BE2C (cell line): ENCODE data around the gene CCN6.
A peak's percentile ranks its signal among the peaks of the same experiment; 100 is the strongest.
"Not testable (repeated sequence)": the region's sequence is repeated elsewhere in the genome, so short reads cannot be mapped to it uniquely, and the experiment has no call there.

Experiments
- DNase-seq: peaks from one replicate; pipeline ENCODE4 v3.0.0-alpha.2; 2020
- H3K27me3 ChIP-seq: fragments of 250-450 bp; sonication (Bioruptor Pico); 2 replicates; pipeline ENCODE4 v1.5.1; 2020; ENCODE audit warnings: mild to moderate bottlenecking
- H3K36me3 ChIP-seq: fragments of 250-450 bp; sonication (Bioruptor Pico); 2 replicates; pipeline ENCODE4 v1.5.1; 2020; ENCODE audit warnings: mild to moderate bottlenecking
- H3K4me1 ChIP-seq: fragments of 250-450 bp; sonication (Bioruptor Pico); 2 replicates; pipeline ENCODE4 v1.5.1; 2020
- H3K4me3 ChIP-seq: 2 replicates; pipeline ENCODE4 v1.5.1; 2011; ENCODE audit warnings: low read depth, low read length
- H3K9me3 ChIP-seq: fragments of 250-450 bp; sonication (Bioruptor Pico); 2 replicates; pipeline ENCODE4 v1.5.1; 2020
- TF ChIP-seq, protein P1 (sequence below): IDR thresholded peaks from 2 replicates; pipeline ENCODE4 v1.5.1; 2012; ENCODE audit warnings: mild to moderate bottlenecking, low read depth, low read length

The CCN6 gene

DNA sequence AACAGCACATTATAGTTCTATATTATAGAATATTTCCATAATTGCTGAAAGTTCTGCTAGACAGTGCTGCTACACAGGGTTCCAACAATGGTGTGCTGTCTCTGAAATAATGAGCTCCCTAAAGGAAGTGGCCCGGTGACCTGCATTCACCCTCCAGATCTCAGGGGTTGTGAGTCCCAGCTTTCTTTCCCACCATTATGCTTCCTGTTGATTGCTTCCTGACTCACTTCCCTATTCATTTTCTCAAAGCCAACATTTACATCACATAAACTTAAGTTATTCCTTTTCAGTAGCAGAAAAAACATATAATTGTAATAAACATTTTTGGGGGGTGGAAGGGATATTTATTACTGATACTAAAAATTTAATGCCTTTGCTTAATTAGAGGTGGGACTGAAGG is 12.9 kb upstream of the CCN6 start:
- Histone ChIP-seq H3K4me1 (no peaks in the 10 kb centered on the region; the same call in 1 of the 2 replicates), H3K9me3 (no peaks in the 10 kb centered on the region), H3K27me3 (no peaks in the 10 kb centered on the region), H3K4me3 (no peak overlapping the region), H3K36me3 (no peaks in the 10 kb centered on the region)
- TF ChIP-seq, protein P1, sequence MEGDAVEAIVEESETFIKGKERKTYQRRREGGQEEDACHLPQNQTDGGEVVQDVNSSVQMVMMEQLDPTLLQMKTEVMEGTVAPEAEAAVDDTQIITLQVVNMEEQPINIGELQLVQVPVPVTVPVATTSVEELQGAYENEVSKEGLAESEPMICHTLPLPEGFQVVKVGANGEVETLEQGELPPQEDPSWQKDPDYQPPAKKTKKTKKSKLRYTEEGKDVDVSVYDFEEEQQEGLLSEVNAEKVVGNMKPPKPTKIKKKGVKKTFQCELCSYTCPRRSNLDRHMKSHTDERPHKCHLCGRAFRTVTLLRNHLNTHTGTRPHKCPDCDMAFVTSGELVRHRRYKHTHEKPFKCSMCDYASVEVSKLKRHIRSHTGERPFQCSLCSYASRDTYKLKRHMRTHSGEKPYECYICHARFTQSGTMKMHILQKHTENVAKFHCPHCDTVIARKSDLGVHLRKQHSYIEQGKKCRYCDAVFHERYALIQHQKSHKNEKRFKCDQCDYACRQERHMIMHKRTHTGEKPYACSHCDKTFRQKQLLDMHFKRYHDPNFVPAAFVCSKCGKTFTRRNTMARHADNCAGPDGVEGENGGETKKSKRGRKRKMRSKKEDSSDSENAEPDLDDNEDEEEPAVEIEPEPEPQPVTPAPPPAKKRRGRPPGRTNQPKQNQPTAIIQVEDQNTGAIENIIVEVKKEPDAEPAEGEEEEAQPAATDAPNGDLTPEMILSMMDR = no peak
- DNase-seq = no peak

GRCh38 chr6:112041535-112041934 is 12.4 kb upstream of the CCN6 start:
- Histone ChIP-seq H3K4me1 (no peaks in the 10 kb centered on the region; the same call in 1 of the 2 replicates), H3K36me3 (no peaks in the 10 kb centered on the region), H3K4me3 (no peak overlapping the region), H3K9me3 (no peaks in the 10 kb centered on the region), H3K27me3 (no peaks in the 10 kb centered on the region)
- DNase-seq = no peak
- TF ChIP-seq, protein P1 = no peak

GRCh38 chr6:112043032-112044007 is 10.6 kb upstream of the CCN6 start:
- peak overlapping the region; percentile 73 for H3K4me3 ChIP-seq
- no peaks in the 10 kb centered on the region for H3K36me3 ChIP-seq
- DNase-seq = peak; percentile 94
- no peaks in the 10 kb centered on the region; the same call in 1 of the 2 replicates for H3K4me1 ChIP-seq
- H3K27me3 ChIP-seq = no peaks in the 10 kb centered on the region
- no peaks in the 10 kb centered on the region for H3K9me3 ChIP-seq
- TF ChIP-seq, protein P1 = peak; percentile 97

- H3K4me1 ChIP-seq = no peaks in the 10 kb centered on the region; the same call in 1 of the 2 replicates
- no peak overlapping the region for H3K4me3 ChIP-seq
- no peak for DNase-seq
- H3K36me3 ChIP-seq = no peaks in the 10 kb centered on the region
- H3K27me3 ChIP-seq = no peaks in the 10 kb centered on the region
- no peaks in the 10 kb centered on the region for H3K9me3 ChIP-seq
- TF ChIP-seq, protein P1 = no peak
Measured at GRCh38 chr6:112044196-112044595, 9.7 kb upstream of the CCN6 start.

DNA sequence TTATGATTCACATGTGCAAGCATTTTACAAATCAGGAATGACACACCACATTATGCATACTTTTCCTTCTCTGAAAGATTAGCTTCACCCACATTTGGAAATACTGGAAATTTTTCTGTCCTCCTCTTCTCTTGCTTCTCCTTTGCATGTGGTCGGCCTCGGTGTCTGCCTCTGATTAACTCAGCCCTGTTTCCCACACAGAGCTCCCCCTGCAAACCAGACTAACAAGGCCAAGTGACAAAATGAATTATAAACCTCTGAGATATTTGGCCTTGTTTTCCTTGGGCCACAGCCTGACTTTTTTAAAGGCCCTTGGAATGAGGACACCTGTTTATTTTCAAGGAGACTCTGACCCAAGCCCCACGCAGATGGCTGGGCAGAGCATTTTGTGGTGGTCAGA is 9.0 kb upstream of the CCN6 start:
- no peak overlapping the region for H3K4me3 ChIP-seq
- no peak for DNase-seq
- TF ChIP-seq, protein P1 = no peak

GRCh38 chr6:112047523-112047922 is 6.4 kb upstream of the CCN6 start:
- not testable (repeated sequence) for H3K36me3 ChIP-seq, DNase-seq, H3K27me3 ChIP-seq, H3K4me3 ChIP-seq, H3K9me3 ChIP-seq, H3K4me1 ChIP-seq

More for the DNA sequence above, 9.0 kb upstream of the CCN6 start:
- Histone ChIP-seq H3K27me3 (no peaks in the 10 kb centered on the region), H3K9me3 (no peaks in the 10 kb centered on the region), H3K4me1 (no peaks in the 10 kb centered on the region; the same call in 1 of the 2 replicates), H3K36me3 (no peaks in the 10 kb centered on the region)
